ENCODE measurements around the gene LGALS9.

LGALS9 gene

GRCh38 chr17:27618417-27618816 lies 12.6 kb upstream of the LGALS9 start:
- no peaks in the 10 kb centered on the region for H3K9me3 ChIP-seq (ENCODE audit: low read depth, low read length)
- no peak overlapping the region for H3K27ac ChIP-seq
- no peak overlapping the region for H3K4me3 ChIP-seq
- DNase-seq (ENCODE audit: low read depth, low spot score), result no peak
- H3K9ac ChIP-seq (ENCODE audit: insufficient read length), result no peak overlapping the region
- TF ChIP-seq EZH2 (IDR thresholded peaks at IDR 0.05) (no peak), FOXP2 (optimal IDR thresholded peaks at IDR 0.05; ENCODE audit: control extremely low read depth, extremely low read length, insufficient read depth) (no peak), POLR2AphosphoS5 (IDR thresholded peaks at IDR 0.05; ENCODE audit: borderline replicate concordance, low read depth, low read length) (no peak)
- peaks cover 79% of the 10 kb centered on the region for H3K36me3 ChIP-seq (ENCODE audit: insufficient read depth, low read length)

- Histone ChIP-seq H3K4me3 (no peak overlapping the region), H3K27ac (no peak overlapping the region), H3K9me3 (ENCODE audit: low read depth, low read length) (no peaks in the 10 kb centered on the region), H3K36me3 (ENCODE audit: insufficient read depth, low read length) (peaks cover 63% of the 10 kb centered on the region), H3K9ac (ENCODE audit: insufficient read length) (no peak overlapping the region)
- DNase-seq (ENCODE audit: low read depth, low spot score), result no peak
- no peak for TF ChIP-seq FOXP2 (optimal IDR thresholded peaks at IDR 0.05; ENCODE audit: control extremely low read depth, extremely low read length, insufficient read depth)
Measured at GRCh38 chr17:27620721-27621120, 10.3 kb upstream of the LGALS9 start.

GRCh38 chr17:27621536-27621935 lies 9.5 kb upstream of the LGALS9 start:
- Histone ChIP-seq H3K36me3 (ENCODE audit: insufficient read depth, low read length) (peaks cover 57% of the 10 kb centered on the region), H3K4me3 (no peak overlapping the region), H3K27ac (no peak overlapping the region), H3K9ac (ENCODE audit: insufficient read length) (no peak overlapping the region), H3K9me3 (ENCODE audit: low read depth, low read length) (no peaks in the 10 kb centered on the region)
- DNase-seq (ENCODE audit: low read depth, low spot score), result no peak
- TF ChIP-seq FOXP2 (optimal IDR thresholded peaks at IDR 0.05; ENCODE audit: control extremely low read depth, extremely low read length, insufficient read depth), result no peak
- TF ChIP-seq EZH2 (IDR thresholded peaks at IDR 0.05), result no peak
- TF ChIP-seq POLR2AphosphoS5 (IDR thresholded peaks at IDR 0.05; ENCODE audit: borderline replicate concordance, low read depth, low read length), result no peak

- DNase-seq (ENCODE audit: low read depth, low spot score), result no peak
- H3K27ac ChIP-seq, result no peak overlapping the region
- H3K9me3 ChIP-seq (ENCODE audit: low read depth, low read length), result no peaks in the 10 kb centered on the region
- H3K9ac ChIP-seq (ENCODE audit: insufficient read length), result no peak overlapping the region
- H3K36me3 ChIP-seq (ENCODE audit: insufficient read depth, low read length), result peaks cover 52% of the 10 kb centered on the region
- no peak overlapping the region for H3K4me3 ChIP-seq
- no peak for TF ChIP-seq EZH2 (IDR thresholded peaks at IDR 0.05)
Measured at GRCh38 chr17:27621942-27622559, 8.9 kb upstream of the LGALS9 start.

- Histone ChIP-seq H3K9me3 (ENCODE audit: low read depth, low read length) (no peaks in the 10 kb centered on the region), H3K36me3 (ENCODE audit: insufficient read depth, low read length) (peaks cover 44% of the 10 kb centered on the region), H3K4me3 (no peak overlapping the region), H3K27ac (no peak overlapping the region), H3K9ac (ENCODE audit: insufficient read length) (no peak overlapping the region)
- no peak for DNase-seq (ENCODE audit: low read depth, low spot score)
- TF ChIP-seq FOXP2 (optimal IDR thresholded peaks at IDR 0.05; ENCODE audit: control extremely low read depth, extremely low read length, insufficient read depth), result no peak
- TF ChIP-seq POLR2AphosphoS5 (IDR thresholded peaks at IDR 0.05; ENCODE audit: borderline replicate concordance, low read depth, low read length), result no peak
- TF ChIP-seq EZH2 (IDR thresholded peaks at IDR 0.05), result no peak
Measured at GRCh38 chr17:27622986-27623385, 8.0 kb upstream of the LGALS9 start.

GRCh38 chr17:27623614-27624013 lies 7.4 kb upstream of the LGALS9 start:
- Histone ChIP-seq H3K27ac (no peak overlapping the region), H3K4me3 (no peak overlapping the region), H3K36me3 (ENCODE audit: insufficient read depth, low read length) (peaks cover 38% of the 10 kb centered on the region), H3K9me3 (ENCODE audit: low read depth, low read length) (no peaks in the 10 kb centered on the region), H3K9ac (ENCODE audit: insufficient read length) (no peak overlapping the region)
- DNase-seq (ENCODE audit: low read depth, low spot score), result no peak
- TF ChIP-seq POLR2AphosphoS5 (IDR thresholded peaks at IDR 0.05; ENCODE audit: borderline replicate concordance, low read depth, low read length) (no peak), EZH2 (IDR thresholded peaks at IDR 0.05) (no peak), FOXP2 (optimal IDR thresholded peaks at IDR 0.05; ENCODE audit: control extremely low read depth, extremely low read length, insufficient read depth) (no peak)

- DNase-seq (ENCODE audit: low read depth, low spot score), result no peak
- H3K9ac ChIP-seq (ENCODE audit: insufficient read length), result no peak overlapping the region
- H3K36me3 ChIP-seq (ENCODE audit: insufficient read depth, low read length), result peaks cover 35% of the 10 kb centered on the region
- no peaks in the 10 kb centered on the region for H3K9me3 ChIP-seq (ENCODE audit: low read depth, low read length)
- no peak for TF ChIP-seq EZH2 (IDR thresholded peaks at IDR 0.05)
- no peak overlapping the region for H3K4me3 ChIP-seq
- no peak overlapping the region for H3K27ac ChIP-seq
Measured at GRCh38 chr17:27624539-27624938, 6.4 kb upstream of the LGALS9 start.

- Histone ChIP-seq H3K9me3 (ENCODE audit: low read depth, low read length) (no peaks in the 10 kb centered on the region), H3K9ac (ENCODE audit: insufficient read length) (no peak overlapping the region), H3K27ac (no peak overlapping the region), H3K4me3 (no peak overlapping the region), H3K36me3 (ENCODE audit: insufficient read depth, low read length) (peaks cover 26% of the 10 kb centered on the region)
- no peak for DNase-seq (ENCODE audit: low read depth, low spot score)
- TF ChIP-seq EZH2 (IDR thresholded peaks at IDR 0.05), result no peak
- TF ChIP-seq POLR2AphosphoS5 (IDR thresholded peaks at IDR 0.05; ENCODE audit: borderline replicate concordance, low read depth, low read length), result no peak
- no peak for TF ChIP-seq FOXP2 (optimal IDR thresholded peaks at IDR 0.05; ENCODE audit: control extremely low read depth, extremely low read length, insufficient read depth)
Measured at GRCh38 chr17:27625856-27626255, 5.1 kb upstream of the LGALS9 start.

GRCh38 chr17:27627514-27627913 lies 3.5 kb upstream of the LGALS9 start:
- H3K9ac ChIP-seq (ENCODE audit: insufficient read length), result no peak overlapping the region
- TF ChIP-seq FOXP2 (optimal IDR thresholded peaks at IDR 0.05; ENCODE audit: control extremely low read depth, extremely low read length, insufficient read depth), result no peak
- no peak for TF ChIP-seq POLR2AphosphoS5 (IDR thresholded peaks at IDR 0.05; ENCODE audit: borderline replicate concordance, low read depth, low read length)
- no peak for TF ChIP-seq EZH2 (IDR thresholded peaks at IDR 0.05)

More at GRCh38 chr17:27627514-27627913, 3.5 kb upstream of the LGALS9 start:
- H3K4me3 ChIP-seq, result no peak overlapping the region
- DNase-seq (ENCODE audit: low read depth, low spot score), result no peak
- peaks cover 10% of the 10 kb centered on the region for H3K36me3 ChIP-seq (ENCODE audit: insufficient read depth, low read length)
- no peaks in the 10 kb centered on the region for H3K9me3 ChIP-seq (ENCODE audit: low read depth, low read length)
- H3K27ac ChIP-seq, result no peak overlapping the region

Measured in SK-N-MC (cell line).